ENCODE data around the gene CISH. TPM values are rescaled to one million over a fixed set of nuclear protein-coding genes. Genes with fewer than 3 reads are reported as not detected.
A peak's percentile ranks its signal among the peaks of the same experiment; 100 is the strongest.

CISH gene
- total and polyA plus RNA-seq, 9 of the 15 experiments (the other 6 are each of a cell fraction or from before 2014, with no cell fraction given): 1.7 to 47.7 (median 18.3) TPM

DNA sequence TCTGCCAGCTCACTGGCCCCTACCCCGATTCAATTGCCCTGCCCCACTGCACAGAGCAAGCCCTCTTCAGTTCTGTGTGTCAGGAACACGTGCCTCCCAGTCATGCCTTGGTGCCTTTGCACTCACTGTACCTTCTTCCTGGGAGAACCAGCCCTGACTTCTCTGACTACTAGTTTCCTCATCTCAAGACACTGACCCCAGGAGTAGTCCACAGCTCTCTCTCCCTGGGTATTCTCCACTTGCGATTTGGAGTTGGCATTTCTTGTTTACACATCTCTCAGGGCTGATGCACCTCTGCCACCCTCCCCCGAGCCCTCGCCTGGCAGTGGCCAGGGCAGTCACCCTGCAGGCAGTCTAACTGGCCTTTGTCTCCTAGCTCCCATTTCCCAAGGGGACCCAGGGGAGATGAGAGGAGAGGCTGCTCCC, 5.7 kb downstream of the CISH start (continued):
- TF ChIP-seq, protein P1, sequence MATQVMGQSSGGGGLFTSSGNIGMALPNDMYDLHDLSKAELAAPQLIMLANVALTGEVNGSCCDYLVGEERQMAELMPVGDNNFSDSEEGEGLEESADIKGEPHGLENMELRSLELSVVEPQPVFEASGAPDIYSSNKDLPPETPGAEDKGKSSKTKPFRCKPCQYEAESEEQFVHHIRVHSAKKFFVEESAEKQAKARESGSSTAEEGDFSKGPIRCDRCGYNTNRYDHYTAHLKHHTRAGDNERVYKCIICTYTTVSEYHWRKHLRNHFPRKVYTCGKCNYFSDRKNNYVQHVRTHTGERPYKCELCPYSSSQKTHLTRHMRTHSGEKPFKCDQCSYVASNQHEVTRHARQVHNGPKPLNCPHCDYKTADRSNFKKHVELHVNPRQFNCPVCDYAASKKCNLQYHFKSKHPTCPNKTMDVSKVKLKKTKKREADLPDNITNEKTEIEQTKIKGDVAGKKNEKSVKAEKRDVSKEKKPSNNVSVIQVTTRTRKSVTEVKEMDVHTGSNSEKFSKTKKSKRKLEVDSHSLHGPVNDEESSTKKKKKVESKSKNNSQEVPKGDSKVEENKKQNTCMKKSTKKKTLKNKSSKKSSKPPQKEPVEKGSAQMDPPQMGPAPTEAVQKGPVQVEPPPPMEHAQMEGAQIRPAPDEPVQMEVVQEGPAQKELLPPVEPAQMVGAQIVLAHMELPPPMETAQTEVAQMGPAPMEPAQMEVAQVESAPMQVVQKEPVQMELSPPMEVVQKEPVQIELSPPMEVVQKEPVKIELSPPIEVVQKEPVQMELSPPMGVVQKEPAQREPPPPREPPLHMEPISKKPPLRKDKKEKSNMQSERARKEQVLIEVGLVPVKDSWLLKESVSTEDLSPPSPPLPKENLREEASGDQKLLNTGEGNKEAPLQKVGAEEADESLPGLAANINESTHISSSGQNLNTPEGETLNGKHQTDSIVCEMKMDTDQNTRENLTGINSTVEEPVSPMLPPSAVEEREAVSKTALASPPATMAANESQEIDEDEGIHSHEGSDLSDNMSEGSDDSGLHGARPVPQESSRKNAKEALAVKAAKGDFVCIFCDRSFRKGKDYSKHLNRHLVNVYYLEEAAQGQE (IDR thresholded peaks at IDR 0.05; ENCODE audit: borderline replicate concordance): no peak
- TF ChIP-seq, protein P1 (CRISPR knock-in tag; IDR thresholded peaks at IDR 0.05; ENCODE audit: low read depth): peak; percentile 31; the same call in 1 of the 2 replicates
- TF ChIP-seq, protein P2, sequence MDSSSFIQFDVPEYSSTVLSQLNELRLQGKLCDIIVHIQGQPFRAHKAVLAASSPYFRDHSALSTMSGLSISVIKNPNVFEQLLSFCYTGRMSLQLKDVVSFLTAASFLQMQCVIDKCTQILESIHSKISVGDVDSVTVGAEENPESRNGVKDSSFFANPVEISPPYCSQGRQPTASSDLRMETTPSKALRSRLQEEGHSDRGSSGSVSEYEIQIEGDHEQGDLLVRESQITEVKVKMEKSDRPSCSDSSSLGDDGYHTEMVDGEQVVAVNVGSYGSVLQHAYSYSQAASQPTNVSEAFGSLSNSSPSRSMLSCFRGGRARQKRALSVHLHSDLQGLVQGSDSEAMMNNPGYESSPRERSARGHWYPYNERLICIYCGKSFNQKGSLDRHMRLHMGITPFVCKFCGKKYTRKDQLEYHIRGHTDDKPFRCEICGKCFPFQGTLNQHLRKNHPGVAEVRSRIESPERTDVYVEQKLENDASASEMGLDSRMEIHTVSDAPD (CRISPR knock-in tag; IDR thresholded peaks at IDR 0.05): no peak
- TF ChIP-seq POLR2B (IDR thresholded peaks at IDR 0.05; ENCODE audit: low read depth, partially characterized antibody) (peak; percentile 22), MXI1 (IDR thresholded peaks at IDR 0.05; ENCODE audit: low read depth, low read length) (no peak), PCBP1 (IDR thresholded peaks at IDR 0.05; ENCODE audit: low read depth, low read length, poor library complexity, severe bottlenecking) (no peak), KAT2B (IDR thresholded peaks at IDR 0.05; ENCODE audit: low read depth, low read length) (no peak), PHB (CRISPR knock-in tag; IDR thresholded peaks at IDR 0.05) (0 out of 2 replicates have a peak, but pooled peaks have one; percentile 60), HDAC1 (IDR thresholded peaks at IDR 0.05) (peak in 1 of 2 experiments; percentile 54; a peak in 2 of 4 replicates), IFI16 (CRISPR knock-in tag; IDR thresholded peaks at IDR 0.05) (no peak)
- TF ChIP-seq, protein P3, sequence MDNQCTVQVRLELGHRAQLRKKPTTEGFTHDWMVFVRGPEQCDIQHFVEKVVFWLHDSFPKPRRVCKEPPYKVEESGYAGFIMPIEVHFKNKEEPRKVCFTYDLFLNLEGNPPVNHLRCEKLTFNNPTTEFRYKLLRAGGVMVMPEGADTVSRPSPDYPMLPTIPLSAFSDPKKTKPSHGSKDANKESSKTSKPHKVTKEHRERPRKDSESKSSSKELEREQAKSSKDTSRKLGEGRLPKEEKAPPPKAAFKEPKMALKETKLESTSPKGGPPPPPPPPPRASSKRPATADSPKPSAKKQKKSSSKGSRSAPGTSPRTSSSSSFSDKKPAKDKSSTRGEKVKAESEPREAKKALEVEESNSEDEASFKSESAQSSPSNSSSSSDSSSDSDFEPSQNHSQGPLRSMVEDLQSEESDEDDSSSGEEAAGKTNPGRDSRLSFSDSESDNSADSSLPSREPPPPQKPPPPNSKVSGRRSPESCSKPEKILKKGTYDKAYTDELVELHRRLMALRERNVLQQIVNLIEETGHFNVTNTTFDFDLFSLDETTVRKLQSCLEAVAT (IDR thresholded peaks at IDR 0.05): peak; percentile 17 to 30; a peak in 2 of 4 replicates
- TF ChIP-seq, protein P4, sequence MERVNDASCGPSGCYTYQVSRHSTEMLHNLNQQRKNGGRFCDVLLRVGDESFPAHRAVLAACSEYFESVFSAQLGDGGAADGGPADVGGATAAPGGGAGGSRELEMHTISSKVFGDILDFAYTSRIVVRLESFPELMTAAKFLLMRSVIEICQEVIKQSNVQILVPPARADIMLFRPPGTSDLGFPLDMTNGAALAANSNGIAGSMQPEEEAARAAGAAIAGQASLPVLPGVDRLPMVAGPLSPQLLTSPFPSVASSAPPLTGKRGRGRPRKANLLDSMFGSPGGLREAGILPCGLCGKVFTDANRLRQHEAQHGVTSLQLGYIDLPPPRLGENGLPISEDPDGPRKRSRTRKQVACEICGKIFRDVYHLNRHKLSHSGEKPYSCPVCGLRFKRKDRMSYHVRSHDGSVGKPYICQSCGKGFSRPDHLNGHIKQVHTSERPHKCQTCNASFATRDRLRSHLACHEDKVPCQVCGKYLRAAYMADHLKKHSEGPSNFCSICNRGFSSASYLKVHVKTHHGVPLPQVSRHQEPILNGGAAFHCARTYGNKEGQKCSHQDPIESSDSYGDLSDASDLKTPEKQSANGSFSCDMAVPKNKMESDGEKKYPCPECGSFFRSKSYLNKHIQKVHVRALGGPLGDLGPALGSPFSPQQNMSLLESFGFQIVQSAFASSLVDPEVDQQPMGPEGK (CRISPR knock-in tag; IDR thresholded peaks at IDR 0.05; ENCODE audit: borderline replicate concordance): 0 out of 2 replicates have a peak, but pooled peaks have one; percentile 51
- TF ChIP-seq, protein P5, sequence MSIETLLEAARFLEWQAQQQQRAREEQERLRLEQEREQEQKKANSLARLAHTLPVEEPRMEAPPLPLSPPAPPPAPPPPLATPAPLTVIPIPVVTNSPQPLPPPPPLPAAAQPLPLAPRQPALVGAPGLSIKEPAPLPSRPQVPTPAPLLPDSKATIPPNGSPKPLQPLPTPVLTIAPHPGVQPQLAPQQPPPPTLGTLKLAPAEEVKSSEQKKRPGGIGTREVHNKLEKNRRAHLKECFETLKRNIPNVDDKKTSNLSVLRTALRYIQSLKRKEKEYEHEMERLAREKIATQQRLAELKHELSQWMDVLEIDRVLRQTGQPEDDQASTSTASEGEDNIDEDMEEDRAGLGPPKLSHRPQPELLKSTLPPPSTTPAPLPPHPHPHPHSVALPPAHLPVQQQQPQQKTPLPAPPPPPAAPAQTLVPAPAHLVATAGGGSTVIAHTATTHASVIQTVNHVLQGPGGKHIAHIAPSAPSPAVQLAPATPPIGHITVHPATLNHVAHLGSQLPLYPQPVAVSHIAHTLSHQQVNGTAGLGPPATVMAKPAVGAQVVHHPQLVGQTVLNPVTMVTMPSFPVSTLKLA (conservative IDR thresholded peaks at IDR 0.05): peak; percentile 67 to 69

Data from K562 (cell line).